WERI-Rb-1 (cell line): ENCODE results near the gene UGT1A1.

Experiments used
- DNase-seq: peaks from one replicate; pipeline ENCODE4 v3.0.0-alpha.2; 2020
- H3K27ac ChIP-seq: fragments of 250-450 bp; sonication (Bioruptor Pico); 2 replicates; pipeline ENCODE4 v1.5.1; 2020; ENCODE audit warnings: mild to moderate bottlenecking, moderate library complexity
- H3K27me3 ChIP-seq: fragments of 250-450 bp; sonication (Bioruptor Pico); 2 replicates; pipeline ENCODE4 v1.5.1; 2021; ENCODE audit warnings: mild to moderate bottlenecking, low read depth, moderate library complexity; ENCODE audit not compliant: insufficient read depth, severe bottlenecking
- H3K36me3 ChIP-seq: fragments of 250-450 bp; sonication (Bioruptor Pico); 2 replicates; pipeline ENCODE4 v1.5.1; 2020; ENCODE audit warnings: mild to moderate bottlenecking, moderate library complexity
- H3K4me3 ChIP-seq: 2 replicates; pipeline ENCODE4 v1.5.1; 2011; ENCODE audit warnings: low read depth, mild to moderate bottlenecking, control low read depth, low read length
- H3K9me3 ChIP-seq: fragments of 250-450 bp; sonication (Bioruptor Pico); 2 replicates; pipeline ENCODE4 v1.5.1; 2021; ENCODE audit warnings: mild to moderate bottlenecking, moderate library complexity; ENCODE audit not compliant: severe bottlenecking
- CTCF ChIP-seq: IDR thresholded peaks from 2 replicates; pipeline ENCODE4 v1.5.1; 2011; ENCODE audit warnings: low read depth, mild to moderate bottlenecking, control low read depth, inconsistent platforms, low read length

The UGT1A1 gene

GRCh38 chr2:233766416-233766815 is 6.3 kb downstream of the UGT1A1 start:
- Histone ChIP-seq H3K27me3 (no peaks in the 10 kb centered on the region), H3K9me3 (no peaks in the 10 kb centered on the region), H3K36me3 (no peaks in the 10 kb centered on the region), H3K4me3 (no peak overlapping the region), H3K27ac (no peak overlapping the region)
- no peak for TF ChIP-seq CTCF
- DNase-seq = no peak

- no peak overlapping the region for H3K27ac ChIP-seq
Observed at GRCh38 chr2:233768076-233768475, 8.0 kb downstream of the UGT1A1 start.

DNA sequence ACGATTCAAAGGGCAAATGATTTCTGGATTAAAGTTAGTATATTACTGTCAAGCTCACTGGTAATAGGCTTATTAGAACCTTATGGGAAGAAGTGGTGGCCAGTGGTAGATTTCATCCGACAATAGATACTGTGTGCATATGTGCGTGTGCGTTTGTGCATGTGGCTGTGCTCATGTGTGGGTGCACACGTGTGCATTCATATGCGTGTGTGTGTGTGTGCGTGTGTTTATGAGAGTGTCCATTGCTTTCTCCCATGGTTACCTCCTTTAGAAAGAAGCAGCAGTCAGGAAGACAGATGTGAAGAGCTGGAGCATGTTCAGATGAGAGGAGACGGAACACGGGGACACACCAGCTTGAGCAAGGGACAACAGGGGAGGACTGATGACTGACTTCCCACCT is 9.2 kb downstream of the UGT1A1 start:
- no peak for TF ChIP-seq CTCF
- no peaks in the 10 kb centered on the region for H3K9me3 ChIP-seq
- H3K36me3 ChIP-seq = no peaks in the 10 kb centered on the region
- no peak overlapping the region for H3K27ac ChIP-seq
- no peaks in the 10 kb centered on the region for H3K27me3 ChIP-seq
- H3K4me3 ChIP-seq = no peak overlapping the region
- DNase-seq = no peak

More at GRCh38 chr2:233768076-233768475, 8.0 kb downstream of the UGT1A1 start:
- Histone ChIP-seq H3K9me3 (no peaks in the 10 kb centered on the region), H3K36me3 (no peaks in the 10 kb centered on the region), H3K27me3 (no peaks in the 10 kb centered on the region), H3K4me3 (no peak overlapping the region)
- TF ChIP-seq CTCF = no peak
- DNase-seq = no peak

GRCh38 chr2:233772153-233772552 is 12.1 kb downstream of the UGT1A1 start:
- no peaks in the 10 kb centered on the region for H3K27me3 ChIP-seq

GRCh38 chr2:233772583-233772982 is 12.5 kb downstream of the UGT1A1 start:
- Histone ChIP-seq H3K9me3 (peaks cover 2% of the 10 kb centered on the region), H3K36me3 (no peaks in the 10 kb centered on the region), H3K27me3 (no peaks in the 10 kb centered on the region), H3K27ac (no peak overlapping the region), H3K4me3 (no peak overlapping the region)
- no peak for DNase-seq
- TF ChIP-seq CTCF = no peak

More at GRCh38 chr2:233772153-233772552, 12.1 kb downstream of the UGT1A1 start:
- Histone ChIP-seq H3K36me3 (no peaks in the 10 kb centered on the region), H3K9me3 (peaks cover 2% of the 10 kb centered on the region), H3K4me3 (no peak overlapping the region), H3K27ac (no peak overlapping the region)
- no peak for DNase-seq
- no peak for TF ChIP-seq CTCF

GRCh38 chr2:233773854-233774253 is 13.8 kb downstream of the UGT1A1 start:
- no peaks in the 10 kb centered on the region for H3K36me3 ChIP-seq
- no peak overlapping the region for H3K4me3 ChIP-seq
- H3K27ac ChIP-seq = no peak overlapping the region
- H3K27me3 ChIP-seq = no peaks in the 10 kb centered on the region
- no peak for DNase-seq
- TF ChIP-seq CTCF = no peak
- peaks cover 2% of the 10 kb centered on the region for H3K9me3 ChIP-seq
